GM23338 (cell line): Measurements from ENCODE around the gene F13A1. TPM values are rescaled to one million over a fixed set of nuclear protein-coding genes. Genes with fewer than 3 reads are reported as not detected.

Experiments
- ATAC-seq: fragments of 200-7000 bp; cut with Tn5 transposase; 3 replicates; pipeline ENCODE4 v1.9.1; 2020
- DNase-seq: peaks from one replicate; pipeline ENCODE4 v3.0.0-alpha.2; 2015; ENCODE audit warnings: low spot score
- H2AFZ ChIP-seq: fragments of 200-600 bp; sonication (generic); 2 replicates; pipeline ENCODE4 v1.8.0; 2016; ENCODE audit warnings: antibody characterized with exemption, mild to moderate bottlenecking, moderate library complexity
- H3F3A ChIP-seq: fragments of 200-600 bp; sonication (generic); replicated peaks from 2 replicates; pipeline ENCODE4 v1.8.0; 2017; ENCODE audit warnings: antibody characterized with exemption, mixed run types, low read depth
- H3K27ac ChIP-seq: fragments of 200-600 bp; sonication (generic); 2 replicates; pipeline ENCODE4 v1.6.1; 2016; ENCODE audit warnings: low read depth
- H3K27me3 ChIP-seq: fragments of 200-600 bp; sonication (generic); 2 replicates; pipeline ENCODE4 v1.8.0; 2016; ENCODE audit warnings: mild to moderate bottlenecking, mixed run types, moderate library complexity; ENCODE audit not compliant: insufficient read depth
- H3K36me3 ChIP-seq: fragments of 200-600 bp; sonication (generic); 2 replicates; pipeline ENCODE4 v1.8.0; 2016; ENCODE audit warnings: mild to moderate bottlenecking; ENCODE audit not compliant: insufficient read depth
- H3K4me1 ChIP-seq: fragments of 200-600 bp; sonication (generic); 2 replicates; pipeline ENCODE4 v1.8.0; 2016; ENCODE audit warnings: mild to moderate bottlenecking, moderate library complexity; ENCODE audit not compliant: insufficient read depth
- H3K4me2 ChIP-seq: fragments of 200-600 bp; sonication (generic); 2 replicates; pipeline ENCODE4 v1.7.1; 2017; ENCODE audit warnings: mixed run types
- H3K4me3 ChIP-seq: fragments of 200-600 bp; sonication (generic); 2 replicates; pipeline ENCODE4 v1.6.1; 2016; ENCODE audit warnings: mixed run types
- H3K79me2 ChIP-seq: fragments of 200-600 bp; sonication (generic); replicated peaks from 2 replicates; pipeline ENCODE4 v1.8.0; 2017; ENCODE audit warnings: mild to moderate bottlenecking; ENCODE audit not compliant: insufficient read depth
- H3K9me2 ChIP-seq: fragments of 200-600 bp; sonication (generic); 2 replicates; pipeline ENCODE4 v1.8.0; 2017; ENCODE audit not compliant: insufficient read depth
- H4K20me1 ChIP-seq: fragments of 200-600 bp; sonication (generic); replicated peaks from 2 replicates; pipeline ENCODE4 v1.8.0; 2017; ENCODE audit warnings: mild to moderate bottlenecking; ENCODE audit not compliant: insufficient read depth
- H3K27ac Mint-ChIP-seq: 2 replicates; pipeline ENCODE4 v1.8.0; 2020; ENCODE audit warnings: inconsistent platforms, mild to moderate bottlenecking, moderate library complexity, mixed read lengths
- H3K27me3 Mint-ChIP-seq: 3 replicates; pipeline ENCODE4 v1.8.0; 2022; ENCODE audit warnings: low read depth, mild to moderate bottlenecking, moderate library complexity, mixed read lengths, inconsistent platforms; ENCODE audit not compliant: insufficient read depth, poor library complexity
- H3K36me3 Mint-ChIP-seq: 3 replicates; pipeline ENCODE4 v1.8.0; 2021; ENCODE audit warnings: low read depth, mild to moderate bottlenecking, inconsistent platforms, moderate library complexity, mixed read lengths
- H3K4me1 Mint-ChIP-seq: 3 replicates; pipeline ENCODE4 v1.8.0; 2020; ENCODE audit warnings: mild to moderate bottlenecking, inconsistent platforms, mixed read lengths
- H3K4me3 Mint-ChIP-seq: 3 replicates; pipeline ENCODE4 v1.8.0; 2021; ENCODE audit warnings: moderate library complexity, mild to moderate bottlenecking, inconsistent platforms, mixed read lengths
- H3K9me3 Mint-ChIP-seq: 3 replicates; pipeline ENCODE4 v1.8.0; 2020; ENCODE audit warnings: moderate library complexity, mild to moderate bottlenecking, inconsistent platforms, mixed read lengths
- CREB1 ChIP-seq: fragments of 250-450 bp; sonication (Bioruptor Pico); IDR thresholded peaks from 2 replicates; pipeline ENCODE4 v1.5.0; 2020; ENCODE audit warnings: low read depth, mild to moderate bottlenecking, moderate library complexity
- EZH2 ChIP-seq: fragments of 200-600 bp; sonication (generic); IDR thresholded peaks from one replicate; pipeline ENCODE4 v1.8.0; 2017; ENCODE audit warnings: antibody characterized with exemption, mild to moderate bottlenecking, low read depth; ENCODE audit not compliant: unreplicated experiment
- EZH2phosphoT487 ChIP-seq: fragments of 200-600 bp; sonication (generic); IDR thresholded peaks from one replicate; pipeline ENCODE4 v1.8.1; 2018; ENCODE audit warnings: antibody characterized with exemption; ENCODE audit not compliant: unreplicated experiment
- JUNB ChIP-seq: IDR thresholded peaks from one replicate; pipeline ENCODE4 v1.6.1; 2016; ENCODE audit warnings: antibody characterized with exemption; ENCODE audit not compliant: unreplicated experiment
- NANOG ChIP-seq: IDR thresholded peaks from 2 replicates; pipeline ENCODE4 v1.6.1; 2016; ENCODE audit warnings: antibody characterized with exemption, borderline replicate concordance
- POLR2AphosphoS5 ChIP-seq: IDR thresholded peaks from 2 replicates; pipeline ENCODE4 v1.6.1; 2016; ENCODE audit warnings: antibody characterized with exemption, low read depth
- STAT1 ChIP-seq: IDR thresholded peaks from one replicate; pipeline ENCODE4 v1.6.1; 2016; ENCODE audit warnings: antibody characterized with exemption; ENCODE audit not compliant: unreplicated experiment
- ZNF114 ChIP-seq: fragments of 250-450 bp; sonication (Bioruptor Pico); IDR thresholded peaks from 2 replicates; pipeline ENCODE4 v1.5.0; 2020; ENCODE audit warnings: mild to moderate bottlenecking, moderate library complexity
- ZNF331 ChIP-seq: fragments of 250-450 bp; sonication (Bioruptor Pico); IDR thresholded peaks from 2 replicates; pipeline ENCODE4 v1.5.0; 2020; ENCODE audit warnings: low read depth, mild to moderate bottlenecking, moderate library complexity
- ZNF462 ChIP-seq: fragments of 250-450 bp; sonication (Bioruptor Pico); IDR thresholded peaks from 2 replicates; pipeline ENCODE4 v1.5.0; 2020; ENCODE audit warnings: mild to moderate bottlenecking, moderate library complexity
- polyA plus RNA-seq: library from polyadenylated mRNA; unstranded; fragments of >200 nt; fragmentation: Nextera tagmentation; extraction: Ambion mirVana; gene quantifications from 2 replicates; pipeline ENCODE4 v1.2.1, GENCODE V29; 2016
- total RNA-seq: library from RNA; depleted of rRNA; stranded (reverse); fragments of >200 nt; shearing (Covaris generic); gene quantifications from 2 replicates; pipeline ENCODE4 v1.2.3, GENCODE V29; 2014
- TF ChIP-seq, protein P1 (sequence below): IDR thresholded peaks from 2 replicates; pipeline ENCODE4 v1.6.1; 2016; ENCODE audit warnings: antibody characterized with exemption
- TF ChIP-seq, protein P2 (sequence below), 2 experiments: fragments of 200-600 bp in 1 of 2; sonication (generic) in 1 of 2; conservative IDR thresholded peaks; 2 replicates each; pipeline versions ENCODE4 v1.5.1 to v1.6.1; 2016 to 2017; ENCODE audit warnings: antibody characterized with exemption in 2 of 2, low read depth in 2 of 2, mild to moderate bottlenecking in 2 of 2, moderate library complexity in 1 of 2

The F13A1 gene
- total and polyA plus RNA-seq, 2 experiments from 2014 or later, result 0.31 to 0.32 TPM

DNA sequence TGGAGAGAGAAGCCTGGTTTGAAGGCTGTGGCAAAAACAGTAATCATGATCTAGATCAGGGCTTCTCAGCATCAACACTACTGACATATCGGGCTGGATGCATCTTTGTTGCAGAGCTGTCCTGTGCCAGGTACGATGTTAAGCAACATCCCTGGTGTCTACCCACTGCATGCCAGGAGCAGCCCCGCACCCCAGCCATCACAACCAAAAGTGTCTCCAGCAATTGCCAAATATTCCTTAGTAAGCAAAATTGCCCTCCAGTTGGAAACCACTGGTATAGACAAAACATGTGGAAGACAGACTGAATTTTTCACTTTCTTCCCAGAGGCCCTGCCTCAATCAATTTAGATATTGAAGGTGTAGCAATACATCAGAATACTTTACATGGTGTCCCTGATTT is 166.1 kb downstream of the F13A1 start:
- ATAC-seq, result no peak
- Histone ChIP-seq H3K27me3 (no peaks in the 10 kb centered on the region), H3K36me3 (no peaks in the 10 kb centered on the region), H4K20me1 (no peaks in the 10 kb centered on the region), H3K79me2 (no peaks in the 10 kb centered on the region), H3K4me2 (no peak overlapping the region), H3F3A (no peaks in the 10 kb centered on the region), H3K27ac (no peak overlapping the region), H2AFZ (no peak overlapping the region), H3K4me1 (no peaks in the 10 kb centered on the region), H3K4me3 (no peak overlapping the region), H3K9me2 (no peaks in the 10 kb centered on the region)
- Mint-ChIP-seq H3K27ac (no peak overlapping the region), H3K27me3 (no peaks in the 10 kb centered on the region), H3K36me3 (no peaks in the 10 kb centered on the region), H3K9me3 (no peaks in the 10 kb centered on the region), H3K4me3 (no peak overlapping the region), H3K4me1 (peaks cover 6% of the 10 kb centered on the region; the same call in 2 of the 3 replicates)
- TF ChIP-seq, protein P1, sequence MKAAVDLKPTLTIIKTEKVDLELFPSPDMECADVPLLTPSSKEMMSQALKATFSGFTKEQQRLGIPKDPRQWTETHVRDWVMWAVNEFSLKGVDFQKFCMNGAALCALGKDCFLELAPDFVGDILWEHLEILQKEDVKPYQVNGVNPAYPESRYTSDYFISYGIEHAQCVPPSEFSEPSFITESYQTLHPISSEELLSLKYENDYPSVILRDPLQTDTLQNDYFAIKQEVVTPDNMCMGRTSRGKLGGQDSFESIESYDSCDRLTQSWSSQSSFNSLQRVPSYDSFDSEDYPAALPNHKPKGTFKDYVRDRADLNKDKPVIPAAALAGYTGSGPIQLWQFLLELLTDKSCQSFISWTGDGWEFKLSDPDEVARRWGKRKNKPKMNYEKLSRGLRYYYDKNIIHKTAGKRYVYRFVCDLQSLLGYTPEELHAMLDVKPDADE, result no peak
- TF ChIP-seq POLR2AphosphoS5 (no peak), EZH2phosphoT487 (no peak), ZNF114 (CRISPR knock-in tag) (no peak), NANOG (no peak), CREB1 (CRISPR knock-in tag) (no peak), STAT1 (no peak), JUNB (no peak), EZH2 (no peak)
- TF ChIP-seq, protein P2, sequence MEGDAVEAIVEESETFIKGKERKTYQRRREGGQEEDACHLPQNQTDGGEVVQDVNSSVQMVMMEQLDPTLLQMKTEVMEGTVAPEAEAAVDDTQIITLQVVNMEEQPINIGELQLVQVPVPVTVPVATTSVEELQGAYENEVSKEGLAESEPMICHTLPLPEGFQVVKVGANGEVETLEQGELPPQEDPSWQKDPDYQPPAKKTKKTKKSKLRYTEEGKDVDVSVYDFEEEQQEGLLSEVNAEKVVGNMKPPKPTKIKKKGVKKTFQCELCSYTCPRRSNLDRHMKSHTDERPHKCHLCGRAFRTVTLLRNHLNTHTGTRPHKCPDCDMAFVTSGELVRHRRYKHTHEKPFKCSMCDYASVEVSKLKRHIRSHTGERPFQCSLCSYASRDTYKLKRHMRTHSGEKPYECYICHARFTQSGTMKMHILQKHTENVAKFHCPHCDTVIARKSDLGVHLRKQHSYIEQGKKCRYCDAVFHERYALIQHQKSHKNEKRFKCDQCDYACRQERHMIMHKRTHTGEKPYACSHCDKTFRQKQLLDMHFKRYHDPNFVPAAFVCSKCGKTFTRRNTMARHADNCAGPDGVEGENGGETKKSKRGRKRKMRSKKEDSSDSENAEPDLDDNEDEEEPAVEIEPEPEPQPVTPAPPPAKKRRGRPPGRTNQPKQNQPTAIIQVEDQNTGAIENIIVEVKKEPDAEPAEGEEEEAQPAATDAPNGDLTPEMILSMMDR (conservative IDR thresholded peaks at IDR 0.05; ENCODE audit: low read depth in 2 of 2), result no peak
- no peak for DNase-seq

DNA sequence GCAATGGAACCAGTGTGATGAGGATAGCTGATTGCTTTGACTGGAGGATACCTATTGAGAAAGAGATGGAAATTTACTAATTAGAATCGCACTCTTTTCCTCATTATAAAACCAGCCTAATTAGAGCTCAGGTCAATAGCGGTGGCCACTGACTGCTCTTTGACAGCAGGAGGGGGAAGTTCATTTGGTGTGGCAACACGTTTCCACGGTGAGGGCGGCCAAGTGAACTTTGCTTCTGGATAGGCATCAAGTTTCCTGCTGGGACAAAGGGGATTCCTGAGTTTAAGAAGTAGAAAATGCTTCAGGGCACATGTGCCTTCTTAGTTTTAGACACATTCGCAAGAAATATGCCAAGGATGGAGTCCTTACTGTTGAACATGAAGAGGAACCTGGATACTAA is 168.4 kb downstream of the F13A1 start:
- H3K4me1 ChIP-seq, result no peaks in the 10 kb centered on the region
- no peaks in the 10 kb centered on the region for H3F3A ChIP-seq
- H4K20me1 ChIP-seq, result no peaks in the 10 kb centered on the region
- no peak overlapping the region for H3K27ac ChIP-seq
- no peaks in the 10 kb centered on the region for H3K9me2 ChIP-seq
- H3K27me3 ChIP-seq, result no peaks in the 10 kb centered on the region
- no peak overlapping the region for H3K27ac Mint-ChIP-seq
- DNase-seq (no peak), ATAC-seq (no peak)
- no peaks in the 10 kb centered on the region for H3K9me3 Mint-ChIP-seq
- no peaks in the 10 kb centered on the region for H3K79me2 ChIP-seq
- H3K27me3 Mint-ChIP-seq, result no peaks in the 10 kb centered on the region
- H3K4me3 ChIP-seq, result no peak overlapping the region
- H3K4me3 Mint-ChIP-seq, result no peak overlapping the region
- no peaks in the 10 kb centered on the region for H3K36me3 Mint-ChIP-seq
- peaks cover 6% of the 10 kb centered on the region; the same call in 2 of the 3 replicates for H3K4me1 Mint-ChIP-seq
- no peak overlapping the region for H3K4me2 ChIP-seq
- H2AFZ ChIP-seq, result no peak overlapping the region
- H3K36me3 ChIP-seq, result no peaks in the 10 kb centered on the region
- TF ChIP-seq ZNF462 (CRISPR knock-in tag) (no peak), ZNF331 (no peak)
- TF ChIP-seq, protein P2 (conservative IDR thresholded peaks at IDR 0.05; ENCODE audit: low read depth in 2 of 2), result no peak
